Measurements from ENCODE around the gene CAMK1D. TPM values are rescaled to one million over a fixed set of nuclear protein-coding genes. Genes with fewer than 3 reads are reported as not detected.

The CAMK1D gene
- polyA plus RNA-seq, 1 experiment: 1.1 TPM

GRCh38 chr10:12605580-12606405, 256.4 kb downstream of the CAMK1D start:
- no peaks in the 10 kb centered on the region for H3K36me3 ChIP-seq (ENCODE audit: control insufficient read depth, insufficient read depth, low read length)
- POLR2A ChIA-PET: interaction anchor here (0.6 kb wide), 1 partner anchor 105 kb away, joined by 3 read pairs; no protein-coding TSS in a partner anchor
- no peak for DNase-seq (ENCODE audit: low read depth)
- TF ChIP-seq CTCF (IDR thresholded peaks at IDR 0.05; ENCODE audit: insufficient read depth, low read depth, low read length): no peak
- no peak overlapping the region for H3K4me3 ChIP-seq (ENCODE audit: low read depth, low read length)
- CTCF ChIA-PET: no interaction called here
- no peaks in the 10 kb centered on the region for H3K27me3 ChIP-seq (ENCODE audit: control insufficient read depth, insufficient read depth, low read length)

GRCh38 chr10:12606461-12606860, 257.1 kb downstream of the CAMK1D start:
- H3K27me3 ChIP-seq (ENCODE audit: control insufficient read depth, insufficient read depth, low read length): no peaks in the 10 kb centered on the region
- TF ChIP-seq CTCF (IDR thresholded peaks at IDR 0.05; ENCODE audit: insufficient read depth, low read depth, low read length): no peak
- ChIA-PET POLR2A (no interaction called here), CTCF (no interaction called here)
- DNase-seq (ENCODE audit: low read depth): no peak
- no peak overlapping the region for H3K4me3 ChIP-seq (ENCODE audit: low read depth, low read length)
- H3K36me3 ChIP-seq (ENCODE audit: control insufficient read depth, insufficient read depth, low read length): no peaks in the 10 kb centered on the region

GRCh38 chr10:12608761-12609160, 259.4 kb downstream of the CAMK1D start:
- Histone ChIP-seq H3K27me3 (ENCODE audit: control insufficient read depth, insufficient read depth, low read length) (no peaks in the 10 kb centered on the region), H3K4me3 (ENCODE audit: low read depth, low read length) (no peak overlapping the region), H3K36me3 (ENCODE audit: control insufficient read depth, insufficient read depth, low read length) (no peaks in the 10 kb centered on the region)
- POLR2A ChIA-PET: no interaction called here
- no peak for TF ChIP-seq CTCF (IDR thresholded peaks at IDR 0.05; ENCODE audit: insufficient read depth, low read depth, low read length)
- CTCF ChIA-PET: no interaction called here
- DNase-seq (ENCODE audit: low read depth): no peak

- DNase-seq (ENCODE audit: low read depth): no peak
- ChIA-PET CTCF (no interaction called here), POLR2A (no interaction called here)
- no peak for TF ChIP-seq CTCF (IDR thresholded peaks at IDR 0.05; ENCODE audit: insufficient read depth, low read depth, low read length)
- Histone ChIP-seq H3K27me3 (ENCODE audit: control insufficient read depth, insufficient read depth, low read length) (no peaks in the 10 kb centered on the region), H3K4me3 (ENCODE audit: low read depth, low read length) (no peak overlapping the region), H3K36me3 (ENCODE audit: control insufficient read depth, insufficient read depth, low read length) (no peaks in the 10 kb centered on the region)
Measured at GRCh38 chr10:12609435-12609834, 260.1 kb downstream of the CAMK1D start.

- ChIA-PET CTCF (interaction anchor here (0.6 kb wide), 1 partner anchor 391 kb away, joined by 3 read pairs; no protein-coding TSS in a partner anchor), POLR2A (no interaction called here)
Measured at GRCh38 chr10:12613136-12613535, 263.8 kb downstream of the CAMK1D start.

More at GRCh38 chr10:12613136-12613535, 263.8 kb downstream of the CAMK1D start:
- TF ChIP-seq CTCF (IDR thresholded peaks at IDR 0.05; ENCODE audit: insufficient read depth, low read depth, low read length): no peak
- Histone ChIP-seq H3K27me3 (ENCODE audit: control insufficient read depth, insufficient read depth, low read length) (no peaks in the 10 kb centered on the region), H3K4me3 (ENCODE audit: low read depth, low read length) (no peak overlapping the region), H3K36me3 (ENCODE audit: control insufficient read depth, insufficient read depth, low read length) (no peaks in the 10 kb centered on the region)
- no peak for DNase-seq (ENCODE audit: low read depth)
